Natural killer cell (primary cell): Measurements from ENCODE around the gene LY6G5B. TPM values are rescaled to one million over a fixed set of nuclear protein-coding genes. Genes with fewer than 3 reads are reported as not detected.

Experiments
- ATAC-seq, 3 donors: fragments of 150-1000 bp in 2 of 3; fragments of 200-7000 bp in 1 of 3; cut with Tn5 transposase; 1 replicate in 1 of 3; 2 replicates in 2 of 3; pipeline ENCODE4 v1.10.0; 2021; ENCODE audit warnings: mild to moderate bottlenecking in 2 of 3, moderate library complexity in 2 of 3
- DNase-seq, 2 donors: peaks; one replicate each; pipeline versions ENCODE4 v3.0.0 to v3.0.0-alpha.2; 2013 to 2021; ENCODE audit warnings: mixed read lengths in 1 of 2
- H3K27ac ChIP-seq: one replicate; pipeline ENCODE4 v1.5.1; 2013; ENCODE audit warnings: mild to moderate bottlenecking, low read length
- H3K27me3 ChIP-seq: one replicate; pipeline ENCODE4 v1.6.1; 2013; ENCODE audit warnings: low read length; ENCODE audit not compliant: control insufficient read depth, insufficient read depth
- H3K36me3 ChIP-seq: one replicate; pipeline ENCODE4 v1.6.1; 2013; ENCODE audit warnings: low read length; ENCODE audit not compliant: control insufficient read depth, insufficient read depth
- H3K4me1 ChIP-seq: one replicate; pipeline ENCODE4 v1.6.1; 2013; ENCODE audit warnings: low read length; ENCODE audit not compliant: control insufficient read depth, insufficient read depth
- H3K4me3 ChIP-seq: one replicate; pipeline ENCODE4 v1.5.1; 2013; ENCODE audit warnings: low read length
- H3K9me3 ChIP-seq: one replicate; pipeline ENCODE4 v1.6.1; 2013; ENCODE audit warnings: low read length; ENCODE audit not compliant: control insufficient read depth, insufficient read depth
- H3K27ac Mint-ChIP-seq, 2 donors: one replicate each; pipeline ENCODE4 v1.8.0; 2022; ENCODE audit warnings: mild to moderate bottlenecking in 2 of 2, mixed read lengths in 2 of 2, moderate library complexity in 1 of 2
- H3K27me3 Mint-ChIP-seq, 2 donors: one replicate each; pipeline ENCODE4 v1.8.0; 2022; ENCODE audit warnings: low read depth in 2 of 2, mixed read lengths in 2 of 2
- H3K36me3 Mint-ChIP-seq: one replicate; pipeline ENCODE4 v1.8.0; 2022; ENCODE audit warnings: mixed read lengths
- H3K4me1 Mint-ChIP-seq, 2 donors: one replicate each; pipeline ENCODE4 v1.8.0; 2022; ENCODE audit warnings: mixed read lengths in 2 of 2
- H3K4me3 Mint-ChIP-seq: one replicate; pipeline ENCODE4 v1.8.0; 2022; ENCODE audit warnings: mild to moderate bottlenecking, moderate library complexity, mixed read lengths
- H3K9me3 Mint-ChIP-seq, 2 donors: one replicate each; pipeline ENCODE4 v1.8.0; 2022; ENCODE audit warnings: mixed read lengths in 2 of 2
- WGBS: methylation state at CpG from one replicate; pipeline ENCODE4 v1.1.7; 2013; ENCODE audit warnings: missing lambda C conversion rate; ENCODE audit not compliant: insufficient coverage; 5-methylcytosine and 5-hydroxymethylcytosine counted together
- intact Hi-C: fragments of 100-400 bp; cut with micrococcal nuclease; formaldehyde crosslinking; loops from one replicate; pipeline ENCODE4 v1.14.2; 2022
- total RNA-seq, 4 donors: library from RNA; stranded (reverse); fragments of 120-200 nt in 1 of 4; gene quantifications; one replicate each; pipeline versions ENCODE4 v1.2.3 to v1.2.4, GENCODE V29; 2013 to 2022
- TF ChIP-seq, protein P1 (sequence below): fragments of 200-600 bp; IDR thresholded peaks from one replicate; pipeline ENCODE4 v1.8.0; 2022; ENCODE audit warnings: antibody characterized with exemption

LY6G5B gene
- total RNA-seq, 3 donors from 2014 or later (not counting 1 experiment from before 2014, with no cell fraction given): 39.9 to 50.0 (median 46.0) TPM

DNA sequence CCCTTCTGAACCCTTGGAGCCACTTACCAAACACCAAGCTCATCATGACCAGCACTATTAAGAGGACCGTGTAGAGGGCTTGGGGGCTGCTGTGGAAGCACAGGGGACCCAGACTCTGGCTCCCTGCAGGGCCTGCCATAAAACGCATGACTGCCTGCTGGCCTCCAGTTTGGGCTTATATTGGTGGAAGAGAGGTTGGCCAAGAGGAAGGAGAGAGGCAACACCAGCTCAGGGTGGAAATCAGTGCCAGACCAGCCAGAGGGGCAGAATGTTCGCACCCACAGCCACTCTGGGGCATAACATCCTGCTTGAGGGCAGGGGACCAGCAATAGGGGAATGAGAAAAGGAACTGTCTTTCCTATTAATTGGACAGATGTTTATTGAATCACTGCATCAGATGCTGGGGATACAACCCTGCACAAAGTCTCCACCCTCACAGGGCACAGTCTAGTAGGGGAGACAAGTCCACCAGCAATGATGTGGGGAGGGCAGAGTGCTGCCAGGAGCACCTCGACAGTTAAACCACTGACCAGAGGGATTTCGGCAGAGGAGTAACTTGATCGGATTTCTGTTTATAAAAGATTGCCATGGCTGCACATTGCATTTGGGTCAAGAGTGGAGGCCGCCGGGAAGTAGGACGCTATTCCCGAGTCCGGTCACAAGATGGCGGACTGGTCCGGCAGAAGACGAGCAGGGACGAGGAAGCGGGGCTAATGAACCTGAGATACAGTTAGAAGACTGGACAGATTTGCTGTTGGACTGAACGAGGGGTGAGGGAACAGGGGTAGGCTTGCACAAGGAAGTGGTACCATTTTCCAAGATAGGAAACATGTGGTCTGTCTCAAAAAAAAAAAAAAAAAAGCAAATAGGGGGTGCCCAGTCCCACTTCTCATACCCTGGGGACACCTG lies 10.7 kb downstream of the LY6G5B start, which contains the start of gene LY6G5C:
TSS of gene LY6G5C (minus strand) at position 842 of the 909 bp plus-strand sequence. CDS start at position 148, 694 bp downstream.
- peak; percentile 83 to 89 (median 86) for ATAC-seq
- DNase-seq: peak; percentile 58 to 80
- Histone ChIP-seq H3K36me3 (no peaks in the 10 kb centered on the region), H3K4me1 (peaks cover 30% of the 10 kb centered on the region), H3K27me3 (no peaks in the 10 kb centered on the region), H3K27ac (peak within 1 kb of the TSS; percentile 14), H3K4me3 (peak within 1 kb of the TSS; percentile 56), H3K9me3 (no peaks in the 10 kb centered on the region)
- H3K9me3 Mint-ChIP-seq: no peaks in the 10 kb centered on the region
- H3K27ac Mint-ChIP-seq: peak within 1 kb of the TSS; percentile 78 to 79
- H3K4me3 Mint-ChIP-seq: peak within 1 kb of the TSS; percentile 93
- peaks cover 0 to 3% of the 10 kb centered on the region in 2 donors for H3K27me3 Mint-ChIP-seq
- TF ChIP-seq, protein P1, sequence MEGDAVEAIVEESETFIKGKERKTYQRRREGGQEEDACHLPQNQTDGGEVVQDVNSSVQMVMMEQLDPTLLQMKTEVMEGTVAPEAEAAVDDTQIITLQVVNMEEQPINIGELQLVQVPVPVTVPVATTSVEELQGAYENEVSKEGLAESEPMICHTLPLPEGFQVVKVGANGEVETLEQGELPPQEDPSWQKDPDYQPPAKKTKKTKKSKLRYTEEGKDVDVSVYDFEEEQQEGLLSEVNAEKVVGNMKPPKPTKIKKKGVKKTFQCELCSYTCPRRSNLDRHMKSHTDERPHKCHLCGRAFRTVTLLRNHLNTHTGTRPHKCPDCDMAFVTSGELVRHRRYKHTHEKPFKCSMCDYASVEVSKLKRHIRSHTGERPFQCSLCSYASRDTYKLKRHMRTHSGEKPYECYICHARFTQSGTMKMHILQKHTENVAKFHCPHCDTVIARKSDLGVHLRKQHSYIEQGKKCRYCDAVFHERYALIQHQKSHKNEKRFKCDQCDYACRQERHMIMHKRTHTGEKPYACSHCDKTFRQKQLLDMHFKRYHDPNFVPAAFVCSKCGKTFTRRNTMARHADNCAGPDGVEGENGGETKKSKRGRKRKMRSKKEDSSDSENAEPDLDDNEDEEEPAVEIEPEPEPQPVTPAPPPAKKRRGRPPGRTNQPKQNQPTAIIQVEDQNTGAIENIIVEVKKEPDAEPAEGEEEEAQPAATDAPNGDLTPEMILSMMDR: peak; percentile 64
- intact Hi-C loops: loop anchor here (1.0 to 5.0 kb wide), 2 partner anchors 57 to 150 kb away; partner anchors contain the start of gene CLIC1
- H3K4me1 Mint-ChIP-seq: peaks cover 19 to 23% of the 10 kb centered on the region in 2 donors
- 11% methylated on average over 17 of the region's 17 CpGs for WGBS
- no peaks in the 10 kb centered on the region for H3K36me3 Mint-ChIP-seq

DNA sequence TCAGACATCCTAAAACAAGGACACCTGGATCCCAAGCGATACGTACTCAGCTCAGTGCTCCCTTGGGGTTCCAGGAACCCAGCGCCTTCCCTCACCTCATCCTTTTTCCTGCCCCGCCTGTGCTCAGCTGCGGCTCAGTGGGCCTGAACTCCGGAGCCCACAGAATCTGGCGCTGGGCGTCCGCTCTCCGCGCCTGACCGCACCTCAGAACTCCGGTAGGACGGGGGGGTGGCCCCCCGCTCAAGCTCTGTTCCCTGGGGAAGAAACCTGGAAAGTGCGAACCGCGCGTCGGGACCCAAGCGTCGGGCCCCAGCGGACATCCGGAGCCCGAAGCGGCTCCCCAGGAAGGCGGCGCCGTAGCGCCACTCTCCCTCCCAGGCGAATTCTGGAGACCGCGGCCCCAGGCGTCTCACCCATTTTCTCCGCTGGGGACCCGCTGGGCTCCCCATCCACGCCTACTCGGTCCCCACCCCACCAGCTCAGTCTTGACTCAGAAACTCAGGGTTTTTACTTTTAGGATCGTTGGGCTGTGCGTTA lies 11.4 kb downstream of the LY6G5B start:
- TF ChIP-seq, protein P1: peak; percentile 14
- Mint-ChIP-seq H3K9me3 (no peaks in the 10 kb centered on the region), H3K4me3 (peak overlapping the region; percentile 93), H3K27ac (peak overlapping the region; percentile 78 to 79), H3K36me3 (no peaks in the 10 kb centered on the region), H3K27me3 (peaks cover 0 to 3% of the 10 kb centered on the region in 2 donors), H3K4me1 (peaks cover 19 to 23% of the 10 kb centered on the region in 2 donors)
- ATAC-seq (peak; percentile 41 to 59 (median 44)), DNase-seq (peak in 1 of 2 donors; percentile 68)
- H3K27ac ChIP-seq: peak overlapping the region; percentile 14
- intact Hi-C loops: loop anchor here (5.0 kb wide), 1 partner anchor 56 kb away; the partner anchor contains the start of gene CLIC1
- WGBS: 1% methylated on average over 40 of the region's 40 CpGs
- no peaks in the 10 kb centered on the region for H3K9me3 ChIP-seq
- H3K4me1 ChIP-seq: peaks cover 30% of the 10 kb centered on the region
- H3K36me3 ChIP-seq: no peaks in the 10 kb centered on the region
- H3K27me3 ChIP-seq: no peaks in the 10 kb centered on the region
- peak overlapping the region; percentile 56 for H3K4me3 ChIP-seq

DNA sequence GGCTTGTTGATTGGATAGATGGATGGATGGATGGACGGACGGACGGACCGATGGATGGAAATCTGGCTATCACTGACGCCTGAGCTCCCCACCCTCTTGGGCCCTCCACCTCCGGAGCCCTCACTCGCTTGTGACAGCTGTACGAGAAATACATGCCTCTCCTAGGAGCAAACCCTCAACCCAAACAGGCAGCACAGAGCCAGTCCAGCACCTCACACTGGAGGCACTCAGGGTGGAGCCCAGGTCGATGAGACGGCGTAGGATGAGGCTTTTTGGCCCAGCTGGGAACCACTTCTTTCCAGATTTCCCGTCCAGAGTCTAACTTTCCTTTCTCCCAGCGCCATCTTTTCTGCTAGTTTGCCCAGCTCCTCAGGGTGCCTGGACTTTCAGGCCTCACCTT lies 13.8 kb downstream of the LY6G5B start:
- 96% methylated on average over 13 of the region's 13 CpGs for WGBS
- Histone ChIP-seq H3K27ac (no peak overlapping the region), H3K4me1 (peaks cover 30% of the 10 kb centered on the region), H3K27me3 (no peaks in the 10 kb centered on the region), H3K4me3 (no peak overlapping the region), H3K9me3 (no peaks in the 10 kb centered on the region), H3K36me3 (peaks cover 18% of the 10 kb centered on the region)
- H3K4me3 Mint-ChIP-seq: no peak overlapping the region
- TF ChIP-seq, protein P1: no peak
- DNase-seq (no peak), ATAC-seq (no peak)
- H3K9me3 Mint-ChIP-seq: no peaks in the 10 kb centered on the region
- intact Hi-C loops: loop anchor here (5.0 kb wide), 1 partner anchor 54 kb away; the partner anchor contains the start of gene CLIC1
- no peaks in the 10 kb centered on the region for H3K36me3 Mint-ChIP-seq
- peaks cover 19 to 22% of the 10 kb centered on the region in 2 donors for H3K4me1 Mint-ChIP-seq
- no peaks in the 10 kb centered on the region for H3K27me3 Mint-ChIP-seq
- peak overlapping the region in 1 of 2 donors; percentile 52 for H3K27ac Mint-ChIP-seq
